K562 (cell line): ENCODE results near the gene NR1H3. TPM values are rescaled to one million over a fixed set of nuclear protein-coding genes. Genes with fewer than 3 reads are reported as not detected.

Source experiments
- ATAC-seq: fragments of 200-7000 bp; cut with Tn5 transposase; 3 replicates; pipeline ENCODE4 v1.9.1; 2020; ENCODE audit warnings: moderate library complexity
- BruUV-seq: library from RNA; stranded (reverse); fragments of 400-500 nt; replicated peaks from 2 replicates; lab custom pipeline; 2021; lab: Mats Ljungman, UMichigan
- CTCF ChIA-PET: fragments of 300-600 bp; formaldehyde crosslinking; extraction: SDS; loops from one replicate; lab custom pipeline; 2021; ENCODE audit warnings: low intra/inter-chr PET ratio; lab: Yijun Ruan, JAX
- POLR2A ChIA-PET: fragments of 300-600, 350-650 bp; sonication (Branson Sonifier 250); formaldehyde crosslinking; extraction: SDS; loops from one replicate; lab custom pipeline; 2021; ENCODE audit warnings: antibody characterized with exemption, inconsistent platforms; lab: Yijun Ruan, JAX
- DNase-seq, 4 experiments: peaks; one replicate each; pipeline versions ENCODE4 v3.0.0 to v3.0.0-alpha.2; 2011 to 2018; ENCODE audit warnings: low spot score in 3 of 4, mixed read lengths in 3 of 4; ENCODE audit errors: extremely low read depth in 1 of 4
- FAIRE-seq: peaks from 2 replicates; lab custom pipeline; 2011; peaks lifted over from hg19 to GRCh38; lab: Jason Lieb, UNC
- H2AFZ ChIP-seq: 2 replicates; pipeline ENCODE4 v1.6.0; 2011; ENCODE audit warnings: low read depth, low read length, control low read depth, inconsistent platforms
- H3K27ac ChIP-seq: fragments of 200-600 bp; 3 replicates; pipeline ENCODE4 v1.8.0; 2011; ENCODE audit warnings: low read depth, mild to moderate bottlenecking, control low read depth, inconsistent platforms, low read length, moderate library complexity, mixed read lengths; ENCODE audit errors: extremely low read depth
- H3K27me3 ChIP-seq, 2 experiments: fragments of 300-600 bp in 1 of 2; 2 replicates in 1 of 2; 3 replicates in 1 of 2; pipeline versions ENCODE4 v1.6.0 to v1.8.0; 2011; ENCODE audit warnings: inconsistent platforms in 2 of 2, low read length in 2 of 2, mild to moderate bottlenecking in 1 of 2, mixed read lengths in 1 of 2, moderate library complexity in 1 of 2; ENCODE audit not compliant: control insufficient read depth in 2 of 2, insufficient read depth in 2 of 2
- H3K36me3 ChIP-seq: fragments of 300-600 bp; 3 replicates; pipeline ENCODE4 v1.8.0; 2011; ENCODE audit warnings: mild to moderate bottlenecking, low read length, inconsistent platforms; ENCODE audit not compliant: control insufficient read depth, insufficient read depth
- H3K4me1 ChIP-seq, 2 experiments: fragments of 200-600 bp in 1 of 2; replicated peaks in 1 of 2; 2 replicates in 1 of 2; 3 replicates in 1 of 2; pipeline versions ENCODE4 v1.5.1 to v1.8.0; 2011; ENCODE audit warnings: inconsistent platforms in 2 of 2, low read length in 2 of 2, mild to moderate bottlenecking in 1 of 2, mixed read lengths in 1 of 2, moderate library complexity in 1 of 2; ENCODE audit not compliant: control insufficient read depth in 2 of 2, insufficient read depth in 2 of 2
- H3K4me2 ChIP-seq: 2 replicates; pipeline ENCODE4 v1.6.1; 2011; ENCODE audit warnings: low read length, control low read depth, inconsistent platforms, mixed read lengths; ENCODE audit not compliant: insufficient read depth
- H3K4me3 ChIP-seq: fragments of 200-600 bp; sonication (generic), shearing (Covaris generic); 2 replicates; pipeline ENCODE4 v1.5.1; 2016; ENCODE audit warnings: control low read depth, inconsistent platforms
- H3K79me2 ChIP-seq: fragments of 200-600 bp; 3 replicates; pipeline ENCODE4 v1.8.0; 2011; ENCODE audit warnings: low read length, inconsistent platforms; ENCODE audit not compliant: control insufficient read depth, insufficient read depth
- H3K9ac ChIP-seq, 2 experiments: 2 replicates each; pipeline versions ENCODE4 v1.6.0 to v1.6.1; 2011; ENCODE audit warnings: low read depth in 2 of 2, low read length in 2 of 2, control low read depth in 1 of 2, inconsistent platforms in 1 of 2, mild to moderate bottlenecking in 1 of 2, mixed read lengths in 1 of 2; ENCODE audit not compliant: insufficient read depth in 1 of 2
- H3K9me1 ChIP-seq: one replicate; pipeline ENCODE4 v1.6.0; 2011; ENCODE audit warnings: inconsistent platforms, mild to moderate bottlenecking, low read length, moderate library complexity; ENCODE audit not compliant: control insufficient read depth, insufficient read depth
- H3K9me3 ChIP-seq: replicated peaks from 2 replicates; pipeline ENCODE4 v1.5.1; 2011; ENCODE audit warnings: low read depth, low read length, inconsistent platforms; ENCODE audit not compliant: control insufficient read depth, insufficient read depth
- H4K20me1 ChIP-seq: replicated peaks from 2 replicates; pipeline ENCODE4 v1.6.1; 2011; ENCODE audit warnings: low read length, inconsistent platforms, mixed read lengths; ENCODE audit not compliant: control insufficient read depth, insufficient read depth
- CHCHD3 ChIP-seq: fragments of 250-450 bp; sonication (Bioruptor Pico); IDR thresholded peaks from 2 replicates; pipeline ENCODE4 v2.1.2; 2022; ENCODE audit warnings: mild to moderate bottlenecking
- COPS2 ChIP-seq: fragments of 450-650 bp; conservative IDR thresholded peaks from 2 replicates; pipeline ENCODE4 v1.6.1; 2016; ENCODE audit warnings: mild to moderate bottlenecking, moderate library complexity
- ERF ChIP-seq: fragments of 450-650 bp; formaldehyde crosslinking; IDR thresholded peaks from 2 replicates; pipeline ENCODE4 v1.4.0; 2020; ENCODE audit warnings: mild to moderate bottlenecking, mixed read lengths
- GATAD2B ChIP-seq: fragments of 450-650 bp; IDR thresholded peaks from 2 replicates; pipeline ENCODE4 v1.6.1; 2017; ENCODE audit warnings: mild to moderate bottlenecking, borderline replicate concordance
- LARP7 ChIP-seq: fragments of 450-650 bp; IDR thresholded peaks from 2 replicates; pipeline ENCODE4 v1.6.1; 2016
- PCBP1 ChIP-seq: fragments of 200-400 bp; formaldehyde crosslinking; IDR thresholded peaks from 2 replicates; pipeline ENCODE4 v1.6.1; 2018; ENCODE audit warnings: mild to moderate bottlenecking, low read depth, low read length; ENCODE audit not compliant: poor library complexity, severe bottlenecking
- RUNX1 ChIP-seq: sonication (generic); IDR thresholded peaks from 2 replicates; pipeline ENCODE4 v1.6.1; 2016; ENCODE audit warnings: antibody characterized with exemption, low read depth
- SAFB2 ChIP-seq: fragments of 200-400 bp; formaldehyde crosslinking; IDR thresholded peaks from 2 replicates; pipeline ENCODE4 v1.6.1; 2018; ENCODE audit warnings: borderline replicate concordance, low read length, low read depth, moderate library complexity; ENCODE audit not compliant: severe bottlenecking
- SUPT5H ChIP-seq: fragments of 450-650 bp; IDR thresholded peaks from 2 replicates; pipeline ENCODE4 v1.6.1; 2016
- TRIM28 ChIP-seq: fragments of 450-650 bp; IDR thresholded peaks from 2 replicates; pipeline ENCODE4 v1.6.1; 2017
- TSC22D4 ChIP-seq: fragments of 450-650 bp; IDR thresholded peaks from 2 replicates; pipeline ENCODE4 v1.6.1; 2016; ENCODE audit warnings: missing genetic modification characterization, missing biosample characterization, control low read depth
- XRCC5 ChIP-seq: fragments of 200-400 bp; formaldehyde crosslinking; IDR thresholded peaks from 2 replicates; pipeline ENCODE4 v1.6.1; 2017; ENCODE audit warnings: low read depth, mild to moderate bottlenecking, low read length
- ZBTB17 ChIP-seq: fragments of 450-650 bp; formaldehyde crosslinking; IDR thresholded peaks from 2 replicates; pipeline ENCODE4 v1.4.0; 2020; ENCODE audit warnings: mild to moderate bottlenecking
- ZNF384 ChIP-seq: IDR thresholded peaks from 2 replicates; pipeline ENCODE4 v1.6.1; 2012; ENCODE audit warnings: low read depth, low read length, improper control_type of control experiment
- ZNF408 ChIP-seq: fragments of 250-450 bp; sonication (Bioruptor Pico); IDR thresholded peaks from 2 replicates; pipeline ENCODE4 v1.4.0; 2020; ENCODE audit warnings: low read depth, mild to moderate bottlenecking, moderate library complexity
- ZNF586 ChIP-seq: fragments of 450-650 bp; formaldehyde crosslinking; conservative IDR thresholded peaks from 2 replicates; pipeline ENCODE4 v1.4.0; 2020; ENCODE audit warnings: mild to moderate bottlenecking, moderate library complexity
- WGBS: fragments of 100-300 bp; shearing (Covaris generic); methylation state at CpG from one replicate; pipeline ENCODE4 v1.1.6; 2016; ENCODE audit warnings: low coverage, mixed read lengths; ENCODE audit not compliant: insufficient coverage; ENCODE audit errors: missing lambda C conversion rate; 5-methylcytosine and 5-hydroxymethylcytosine counted together
- in situ Hi-C: fragments of 300-500 bp; cut with MboI; formaldehyde crosslinking; loops from 4 replicates; pipeline ENCODE4 v1.15.0; 2018; ENCODE audit warnings: inconsistent platforms, mixed read lengths
- intact Hi-C: fragments of 100-400 bp; cut with micrococcal nuclease; formaldehyde crosslinking; loops from 2 replicates; pipeline ENCODE4 v1.14.2; 2022
- polyA plus RNA-seq, 8 experiments: library from polyadenylated mRNA; depleted of rRNA in 4 of 8; stranded (reverse) in 5 of 8; unstranded in 3 of 8; fragments of >200 nt; fragmentation: Nextera tagmentation in 2 of 8; fragmentation: Illumina TruSeq in 1 of 8; extraction: Ambion mirVana in 2 of 8; extraction: Trizol in 1 of 8; gene quantifications; 2 replicates each; pipeline versions ENCODE4 v1.2.1 to v1.2.3, GENCODE V29; 2011 to 2014; ENCODE audit warnings: inconsistent platforms in 1 of 8, missing spikeins in 1 of 8
- total RNA-seq, 7 experiments: library from RNA; depleted of rRNA in 6 of 7; stranded (reverse); fragments of >200 nt in 6 of 7; fragmentation: Illumina TruSeq in 2 of 7; extraction: Trizol in 2 of 7; gene quantifications; 2 replicates each; pipeline versions ENCODE4 v1.2.1 to v1.2.3, GENCODE V29; 2011 to 2021; ENCODE audit warnings: low replicate concordance in 1 of 7
- TF ChIP-seq, protein P1 (sequence below), 3 experiments: fragments of 200-800 bp in 1 of 3; fragments of 250-450 bp in 1 of 3; fragments of 450-650 bp in 1 of 3; sonication (Bioruptor Pico) in 1 of 3; sonication (Bioruptor generic) in 1 of 3; formaldehyde crosslinking in 1 of 3; IDR thresholded peaks; 2 replicates each; pipeline versions ENCODE4 v1.6.1 to v1.8.0; 2016 to 2022; ENCODE audit warnings: mild to moderate bottlenecking in 2 of 3, missing genetic modification characterization in 2 of 3, missing compliant biosample characterization in 1 of 3, moderate library complexity in 1 of 3
- TF ChIP-seq, protein P2 (sequence below): fragments of 450-650 bp; IDR thresholded peaks from 2 replicates; pipeline ENCODE4 v1.7.0; 2016; ENCODE audit warnings: borderline replicate concordance

Gene NR1H3
- total and polyA plus RNA-seq, 9 of the 15 experiments (the other 6 are each of a cell fraction or from before 2014, with no cell fraction given) = 8.2 to 26.0 (median 11.9) TPM

GRCh38 chr11:47248664-47249377 is 9.0 kb upstream of the NR1H3 start, which contains the start of gene ACP2:
Gene ACP2 (minus strand): TSS chr11:47248814. CDS start chr11:47248789, 25 bp downstream.
- peaks cover 13 to 19% of the 10 kb centered on the region in 2 experiments; a peak in 4 of 5 replicates for H3K4me1 ChIP-seq
- H3K9ac ChIP-seq = peak within 1 kb of the TSS; percentile 97 to 98
- peak within 1 kb of the TSS; percentile 100 for H3K4me2 ChIP-seq
- H2AFZ ChIP-seq = peak within 1 kb of the TSS; percentile 100
- H4K20me1 ChIP-seq = no peaks in the 10 kb centered on the region
- no peaks in the 10 kb centered on the region for H3K9me3 ChIP-seq
- peak within 1 kb of the TSS; percentile 97 for H3K4me3 ChIP-seq
- peak within 1 kb of the TSS; percentile 96 for H3K27ac ChIP-seq
- peak; percentile 87 for FAIRE-seq
- intact Hi-C loops (loop anchor here (1.0 to 2.0 kb wide), 2 partner anchors 20 to 72 kb away; partner anchors contain the start of gene ARFGAP2), in situ Hi-C loops (no loop called here)
- WGBS = under 1% methylated on average over 45 of the region's 45 CpGs
- H3K79me2 ChIP-seq = peaks cover 31% of the 10 kb centered on the region
- peaks cover 27% of the 10 kb centered on the region; the same call in 2 of the 3 replicates for H3K36me3 ChIP-seq
- ATAC-seq = peak; percentile 93
- no peaks in the 10 kb centered on the region for H3K9me1 ChIP-seq
- BruUV-seq = TSS peak; percentile 91
- ChIA-PET POLR2A (interaction anchor here (0.5 to 10.1 kb wide), 16 partner anchors 10 to 422 kb away, joined by 3 to 110 read pairs (median 4); partner anchors contain the start of genes MADD and NR1H3), CTCF (no interaction called here)
- no peaks in the 10 kb centered on the region for H3K27me3 ChIP-seq
- DNase-seq = peak; percentile 82 to 94 (median 84)
- TF ChIP-seq SAFB2 (no peak), GATAD2B (no peak), SUPT5H (peak; percentile 95), ZNF408 (CRISPR knock-in tag) (no peak), CHCHD3 (peak; percentile 51; the same call in 1 of the 2 replicates), ZBTB17 (CRISPR knock-in tag) (peak; percentile 87), TSC22D4 (tag) (no peak), RUNX1 (0 out of 2 replicates have a peak, but pooled peaks have one; percentile 33), ERF (no peak), TRIM28 (peak; percentile 77; the same call in 1 of the 2 replicates), ZNF586 (no peak), COPS2 (no peak), PCBP1 (no peak), ZNF384 (no peak), LARP7 (no peak; the same call in none of the 2 replicates), XRCC5 (peak; percentile 99)
- TF ChIP-seq, protein P1, sequence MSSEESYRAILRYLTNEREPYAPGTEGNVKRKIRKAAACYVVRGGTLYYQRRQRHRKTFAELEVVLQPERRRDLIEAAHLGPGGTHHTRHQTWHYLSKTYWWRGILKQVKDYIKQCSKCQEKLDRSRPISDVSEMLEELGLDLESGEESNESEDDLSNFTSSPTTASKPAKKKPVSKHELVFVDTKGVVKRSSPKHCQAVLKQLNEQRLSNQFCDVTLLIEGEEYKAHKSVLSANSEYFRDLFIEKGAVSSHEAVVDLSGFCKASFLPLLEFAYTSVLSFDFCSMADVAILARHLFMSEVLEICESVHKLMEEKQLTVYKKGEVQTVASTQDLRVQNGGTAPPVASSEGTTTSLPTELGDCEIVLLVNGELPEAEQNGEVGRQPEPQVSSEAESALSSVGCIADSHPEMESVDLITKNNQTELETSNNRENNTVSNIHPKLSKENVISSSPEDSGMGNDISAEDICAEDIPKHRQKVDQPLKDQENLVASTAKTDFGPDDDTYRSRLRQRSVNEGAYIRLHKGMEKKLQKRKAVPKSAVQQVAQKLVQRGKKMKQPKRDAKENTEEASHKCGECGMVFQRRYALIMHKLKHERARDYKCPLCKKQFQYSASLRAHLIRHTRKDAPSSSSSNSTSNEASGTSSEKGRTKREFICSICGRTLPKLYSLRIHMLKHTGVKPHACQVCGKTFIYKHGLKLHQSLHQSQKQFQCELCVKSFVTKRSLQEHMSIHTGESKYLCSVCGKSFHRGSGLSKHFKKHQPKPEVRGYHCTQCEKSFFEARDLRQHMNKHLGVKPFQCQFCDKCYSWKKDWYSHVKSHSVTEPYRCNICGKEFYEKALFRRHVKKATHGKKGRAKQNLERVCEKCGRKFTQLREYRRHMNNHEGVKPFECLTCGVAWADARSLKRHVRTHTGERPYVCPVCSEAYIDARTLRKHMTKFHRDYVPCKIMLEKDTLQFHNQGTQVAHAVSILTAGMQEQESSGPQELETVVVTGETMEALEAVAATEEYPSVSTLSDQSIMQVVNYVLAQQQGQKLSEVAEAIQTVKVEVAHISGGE (CRISPR knock-in tag; IDR thresholded peaks at IDR 0.05) = peak; percentile 99 to 100 (median 100)
- TF ChIP-seq, protein P2, sequence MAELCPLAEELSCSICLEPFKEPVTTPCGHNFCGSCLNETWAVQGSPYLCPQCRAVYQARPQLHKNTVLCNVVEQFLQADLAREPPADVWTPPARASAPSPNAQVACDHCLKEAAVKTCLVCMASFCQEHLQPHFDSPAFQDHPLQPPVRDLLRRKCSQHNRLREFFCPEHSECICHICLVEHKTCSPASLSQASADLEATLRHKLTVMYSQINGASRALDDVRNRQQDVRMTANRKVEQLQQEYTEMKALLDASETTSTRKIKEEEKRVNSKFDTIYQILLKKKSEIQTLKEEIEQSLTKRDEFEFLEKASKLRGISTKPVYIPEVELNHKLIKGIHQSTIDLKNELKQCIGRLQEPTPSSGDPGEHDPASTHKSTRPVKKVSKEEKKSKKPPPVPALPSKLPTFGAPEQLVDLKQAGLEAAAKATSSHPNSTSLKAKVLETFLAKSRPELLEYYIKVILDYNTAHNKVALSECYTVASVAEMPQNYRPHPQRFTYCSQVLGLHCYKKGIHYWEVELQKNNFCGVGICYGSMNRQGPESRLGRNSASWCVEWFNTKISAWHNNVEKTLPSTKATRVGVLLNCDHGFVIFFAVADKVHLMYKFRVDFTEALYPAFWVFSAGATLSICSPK = no peak
